GM19238 (cell line): ENCODE data around the gene MIP.
"Not testable (repeated sequence)": the region's sequence is repeated elsewhere in the genome, so short reads cannot be mapped to it uniquely, and the experiment has no call there.

Experiments used
- DNase-seq: peaks from one replicate; pipeline ENCODE4 v3.0.0; 2011; ENCODE audit warnings: low spot score; ENCODE audit not compliant: insufficient read length

The MIP gene

GRCh38 chr12:56410768-56411167, 43.7 kb downstream of the MIP start:
- no peak for DNase-seq

DNA sequence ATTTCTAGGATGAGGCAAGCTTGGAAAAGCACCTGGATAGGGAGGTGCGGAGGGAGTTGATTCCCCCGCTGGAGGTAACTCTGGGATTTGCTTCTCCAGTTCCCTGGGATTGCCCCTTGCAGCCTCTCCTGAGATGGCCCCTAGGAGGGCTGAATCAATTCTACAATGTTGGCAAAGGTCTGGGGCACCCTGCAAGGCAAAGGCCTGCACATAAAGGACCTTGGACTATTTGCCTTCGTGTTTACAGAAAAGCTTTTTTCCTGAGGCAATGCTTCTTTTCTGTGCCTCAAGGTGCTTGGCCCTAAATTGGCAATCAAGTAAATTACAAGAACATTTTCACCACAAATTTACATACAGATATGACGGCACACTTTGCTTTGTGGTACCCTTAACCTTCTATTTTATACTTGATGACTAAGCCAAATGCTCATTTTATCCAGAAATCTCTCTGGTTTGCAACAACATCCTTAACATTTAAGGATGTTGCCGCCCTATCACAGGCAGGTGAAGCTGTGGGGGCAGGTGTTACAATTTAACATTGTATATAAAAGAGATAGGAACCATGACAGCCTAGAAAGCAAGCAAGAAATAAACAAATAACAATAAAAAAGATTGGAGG, 45.5 kb downstream of the MIP start:
- DNase-seq: no peak

- DNase-seq: not testable (repeated sequence)
Measured at GRCh38 chr12:56404227-56404626, 50.2 kb downstream of the MIP start.

GRCh38 chr12:56401612-56402011, 52.8 kb downstream of the MIP start:
- DNase-seq: not testable (repeated sequence)

- not testable (repeated sequence) for DNase-seq
Measured at GRCh38 chr12:56401125-56401524, 53.3 kb downstream of the MIP start.
